Mucosa of rectum (tissue), 2 donors: ENCODE measurements around the gene MALRD1.
"Not testable (repeated sequence)": the region's sequence is repeated elsewhere in the genome, so short reads cannot be mapped to it uniquely, and the experiment has no call there.

Source experiments
- H3K27ac ChIP-seq, 2 donors: one replicate each; pipeline ENCODE4 v1.7.0; 2013; ENCODE audit warnings: inconsistent platforms in 2 of 2, low read depth in 2 of 2, low read length in 2 of 2
- H3K27me3 ChIP-seq, 2 donors: one replicate each; pipeline ENCODE4 v1.7.0; 2013; ENCODE audit warnings: low read length in 2 of 2; ENCODE audit not compliant: control insufficient read depth in 2 of 2, insufficient read depth in 2 of 2
- H3K36me3 ChIP-seq, 2 donors: one replicate each; pipeline ENCODE4 v1.7.0; 2013; ENCODE audit warnings: low read length in 2 of 2; ENCODE audit not compliant: control insufficient read depth in 2 of 2, insufficient read depth in 2 of 2
- H3K4me1 ChIP-seq, 2 donors: one replicate each; pipeline ENCODE4 v1.7.0; 2013; ENCODE audit warnings: low read length in 2 of 2, mild to moderate bottlenecking in 1 of 2; ENCODE audit not compliant: control insufficient read depth in 2 of 2, insufficient read depth in 2 of 2
- H3K4me3 ChIP-seq, 2 donors: one replicate each; pipeline ENCODE4 v1.7.0; 2013; ENCODE audit warnings: low read length in 2 of 2
- H3K9ac ChIP-seq, 2 donors: one replicate each; pipeline ENCODE4 v1.7.0; 2013; ENCODE audit warnings: low read length in 2 of 2, low read depth in 1 of 2, mild to moderate bottlenecking in 1 of 2
- H3K9me3 ChIP-seq, 2 donors: one replicate each; pipeline ENCODE4 v1.7.0; 2013; ENCODE audit warnings: low read length in 2 of 2; ENCODE audit not compliant: control insufficient read depth in 2 of 2
- donor health status: healthy.
- donor health status: Normal muscosa, but diverticular disease.

The MALRD1 gene

GRCh38 chr10:19749185-19749729 is 700.7 kb downstream of the MALRD1 start:
- H3K4me1 ChIP-seq: no peaks in the 10 kb centered on the region
- H3K27me3 ChIP-seq: no peaks in the 10 kb centered on the region
- no peak overlapping the region for H3K9ac ChIP-seq
- no peak overlapping the region for H3K4me3 ChIP-seq
- no peaks in the 10 kb centered on the region for H3K9me3 ChIP-seq
- H3K27ac ChIP-seq: no peak overlapping the region
- no peaks in the 10 kb centered on the region for H3K36me3 ChIP-seq

GRCh38 chr10:19750972-19751371 is 702.4 kb downstream of the MALRD1 start:
- Histone ChIP-seq H3K4me1 (no peaks in the 10 kb centered on the region), H3K27ac (no peak overlapping the region), H3K9ac (no peak overlapping the region)

GRCh38 chr10:19756919-19757318 is 708.3 kb downstream of the MALRD1 start:
- H3K27me3 ChIP-seq: no peaks in the 10 kb centered on the region
- H3K9me3 ChIP-seq: no peaks in the 10 kb centered on the region
- H3K27ac ChIP-seq: no peak overlapping the region
- H3K9ac ChIP-seq: no peak overlapping the region
- no peak overlapping the region for H3K4me3 ChIP-seq
- no peaks in the 10 kb centered on the region for H3K36me3 ChIP-seq
- no peaks in the 10 kb centered on the region for H3K4me1 ChIP-seq

More at GRCh38 chr10:19750972-19751371, 702.4 kb downstream of the MALRD1 start:
- Histone ChIP-seq H3K4me3 (no peak overlapping the region), H3K27me3 (no peaks in the 10 kb centered on the region), H3K36me3 (no peaks in the 10 kb centered on the region), H3K9me3 (no peaks in the 10 kb centered on the region)

GRCh38 chr10:19762026-19762425 is 713.4 kb downstream of the MALRD1 start:
- H3K4me3 ChIP-seq: no peak overlapping the region

GRCh38 chr10:19764111-19764510 is 715.5 kb downstream of the MALRD1 start:
- no peaks in the 10 kb centered on the region for H3K9me3 ChIP-seq
- H3K36me3 ChIP-seq: no peaks in the 10 kb centered on the region
- H3K9ac ChIP-seq: no peak overlapping the region
- H3K4me1 ChIP-seq: no peaks in the 10 kb centered on the region
- no peaks in the 10 kb centered on the region for H3K27me3 ChIP-seq
- no peak overlapping the region for H3K4me3 ChIP-seq
- H3K27ac ChIP-seq: no peak overlapping the region

More at GRCh38 chr10:19762026-19762425, 713.4 kb downstream of the MALRD1 start:
- no peaks in the 10 kb centered on the region for H3K36me3 ChIP-seq
- H3K9me3 ChIP-seq: no peaks in the 10 kb centered on the region
- H3K27me3 ChIP-seq: no peaks in the 10 kb centered on the region
- H3K4me1 ChIP-seq: no peaks in the 10 kb centered on the region
- H3K9ac ChIP-seq: no peak overlapping the region
- no peak overlapping the region for H3K27ac ChIP-seq

GRCh38 chr10:19767876-19768275 is 719.3 kb downstream of the MALRD1 start:
- no peaks in the 10 kb centered on the region for H3K27me3 ChIP-seq
- H3K36me3 ChIP-seq: no peaks in the 10 kb centered on the region
- no peak overlapping the region for H3K27ac ChIP-seq
- no peak overlapping the region for H3K4me3 ChIP-seq
- no peaks in the 10 kb centered on the region for H3K4me1 ChIP-seq
- no peaks in the 10 kb centered on the region for H3K9me3 ChIP-seq
- H3K9ac ChIP-seq: no peak overlapping the region

- not testable (repeated sequence) for H3K27me3 ChIP-seq, H3K9me3 ChIP-seq, H3K9ac ChIP-seq, H3K27ac ChIP-seq, H3K4me1 ChIP-seq, H3K4me3 ChIP-seq, H3K36me3 ChIP-seq
Measured at GRCh38 chr10:19769826-19770225, 721.2 kb downstream of the MALRD1 start.

GRCh38 chr10:19772972-19773371 is 724.4 kb downstream of the MALRD1 start:
- Histone ChIP-seq H3K27ac (no peak overlapping the region), H3K36me3 (no peaks in the 10 kb centered on the region), H3K27me3 (no peaks in the 10 kb centered on the region), H3K9ac (no peak overlapping the region), H3K9me3 (no peaks in the 10 kb centered on the region), H3K4me3 (no peak overlapping the region), H3K4me1 (no peaks in the 10 kb centered on the region)

- no peaks in the 10 kb centered on the region for H3K27me3 ChIP-seq
- no peaks in the 10 kb centered on the region for H3K4me1 ChIP-seq
- no peak overlapping the region for H3K4me3 ChIP-seq
- no peak overlapping the region for H3K27ac ChIP-seq
- no peaks in the 10 kb centered on the region for H3K9me3 ChIP-seq
- H3K36me3 ChIP-seq: no peaks in the 10 kb centered on the region
- H3K9ac ChIP-seq: no peak overlapping the region
Measured at GRCh38 chr10:19775296-19775695, 726.7 kb downstream of the MALRD1 start.

GRCh38 chr10:19777806-19778205 is 729.2 kb downstream of the MALRD1 start:
- H3K9ac ChIP-seq: no peak overlapping the region
- H3K36me3 ChIP-seq: no peaks in the 10 kb centered on the region
- no peak overlapping the region for H3K4me3 ChIP-seq
- H3K4me1 ChIP-seq: no peaks in the 10 kb centered on the region
- H3K9me3 ChIP-seq: no peaks in the 10 kb centered on the region
- H3K27ac ChIP-seq: no peak overlapping the region
- no peaks in the 10 kb centered on the region for H3K27me3 ChIP-seq

- H3K27me3 ChIP-seq: no peaks in the 10 kb centered on the region
- H3K36me3 ChIP-seq: no peaks in the 10 kb centered on the region
- no peaks in the 10 kb centered on the region for H3K4me1 ChIP-seq
- no peaks in the 10 kb centered on the region for H3K9me3 ChIP-seq
- no peak overlapping the region for H3K9ac ChIP-seq
- no peak overlapping the region for H3K4me3 ChIP-seq
- no peak overlapping the region for H3K27ac ChIP-seq
Measured at GRCh38 chr10:19778996-19779395, 730.4 kb downstream of the MALRD1 start.
